K562 (cell line): ENCODE results near the gene GLI1. TPM values are rescaled to one million over a fixed set of nuclear protein-coding genes. Genes with fewer than 3 reads are reported as not detected.

Source experiments
- CEBPB ChIP-seq: fragments of 450-650 bp; IDR thresholded peaks from 2 replicates; pipeline ENCODE4 v1.6.1; 2016; ENCODE audit warnings: missing genetic modification characterization, missing compliant biosample characterization
- CEBPG ChIP-seq, 3 experiments: fragments of 200-800 bp in 1 of 3; sonication (Bioruptor generic) in 1 of 3; sonication (generic) in 1 of 3; formaldehyde crosslinking in 1 of 3; IDR thresholded peaks in 2 of 3; conservative IDR thresholded peaks in 1 of 3; 2 replicates each; pipeline versions ENCODE4 v1.6.1 to v1.8.0; 2016 to 2022; ENCODE audit warnings: missing compliant biosample characterization in 2 of 3, missing genetic modification characterization in 2 of 3, mild to moderate bottlenecking in 1 of 3, missing genetic modification reagents in 1 of 3
- CREB1 ChIP-seq, 2 experiments: sonication (generic) in 1 of 2; formaldehyde crosslinking in 1 of 2; IDR thresholded peaks; 2 replicates each; pipeline versions ENCODE4 v1.6.1 to v1.8.0; 2012 to 2022; ENCODE audit warnings: inconsistent platforms in 1 of 2, mild to moderate bottlenecking in 1 of 2, missing genetic modification reagents in 1 of 2, moderate library complexity in 1 of 2
- DACH1 ChIP-seq: fragments of 450-650 bp; IDR thresholded peaks from 2 replicates; pipeline ENCODE4 v1.6.1; 2018; ENCODE audit not compliant: partially characterized antibody
- ETV5 ChIP-seq: sonication (generic); formaldehyde crosslinking; IDR thresholded peaks from 2 replicates; pipeline ENCODE4 v1.4.0; 2020; ENCODE audit warnings: low read depth, mild to moderate bottlenecking, missing genetic modification reagents
- HOXB6 ChIP-seq: fragments of 250-450 bp; sonication (Bioruptor Pico); IDR thresholded peaks from 2 replicates; pipeline ENCODE4 v1.5.1; 2022; ENCODE audit warnings: mild to moderate bottlenecking, borderline replicate concordance
- NONO ChIP-seq, 2 experiments: fragments of 200-400 bp in 1 of 2; fragments of 450-650 bp in 1 of 2; formaldehyde crosslinking in 1 of 2; IDR thresholded peaks; 2 replicates each; pipeline ENCODE4 v1.6.1; 2017; ENCODE audit warnings: low read depth in 2 of 2, mild to moderate bottlenecking in 2 of 2, moderate library complexity in 2 of 2, low read length in 1 of 2
- POLR2AphosphoS5 ChIP-seq: IDR thresholded peaks from 2 replicates; pipeline ENCODE4 v1.6.1; 2011; ENCODE audit warnings: mild to moderate bottlenecking, low read depth, low read length, moderate library complexity; ENCODE audit not compliant: control insufficient read depth, insufficient read depth
- PRMT5 ChIP-seq: sonication (generic); formaldehyde crosslinking; IDR thresholded peaks from 2 replicates; pipeline ENCODE4 v1.5.0; 2020; ENCODE audit warnings: missing genetic modification reagents
- RAD51 ChIP-seq: fragments of 450-650 bp; IDR thresholded peaks from 2 replicates; pipeline ENCODE4 v1.7.1; 2016; ENCODE audit warnings: low read depth, mild to moderate bottlenecking, borderline replicate concordance
- RBM25 ChIP-seq: fragments of 200-400 bp; formaldehyde crosslinking; IDR thresholded peaks from 2 replicates; pipeline ENCODE4 v1.6.1; 2018; ENCODE audit warnings: low read length, low read depth, moderate library complexity; ENCODE audit not compliant: severe bottlenecking
- TEAD4 ChIP-seq, 2 experiments: sonication (generic) in 1 of 2; formaldehyde crosslinking in 1 of 2; IDR thresholded peaks; 2 replicates each; pipeline versions ENCODE4 v1.6.1 to v1.8.0; 2012 to 2022; ENCODE audit warnings: borderline replicate concordance in 1 of 2, inconsistent platforms in 1 of 2, low read length in 1 of 2, mild to moderate bottlenecking in 1 of 2, missing genetic modification reagents in 1 of 2
- ZNF175 ChIP-seq: fragments of 200-800 bp; sonication (Bioruptor generic); IDR thresholded peaks from 2 replicates; pipeline ENCODE4 v1.6.1; 2016; ENCODE audit warnings: low read depth, mild to moderate bottlenecking, missing genetic modification characterization, missing compliant biosample characterization
- polyA plus RNA-seq, 8 experiments: library from polyadenylated mRNA; depleted of rRNA in 4 of 8; stranded (reverse) in 5 of 8; unstranded in 3 of 8; fragments of >200 nt; fragmentation: Nextera tagmentation in 2 of 8; fragmentation: Illumina TruSeq in 1 of 8; extraction: Ambion mirVana in 2 of 8; extraction: Trizol in 1 of 8; gene quantifications; 2 replicates each; pipeline versions ENCODE4 v1.2.1 to v1.2.3, GENCODE V29; 2011 to 2014; ENCODE audit warnings: inconsistent platforms in 1 of 8, missing spikeins in 1 of 8
- total RNA-seq, 7 experiments: library from RNA; depleted of rRNA in 6 of 7; stranded (reverse); fragments of >200 nt in 6 of 7; fragmentation: Illumina TruSeq in 2 of 7; extraction: Trizol in 2 of 7; gene quantifications; 2 replicates each; pipeline versions ENCODE4 v1.2.1 to v1.2.3, GENCODE V29; 2011 to 2021; ENCODE audit warnings: low replicate concordance in 1 of 7

The GLI1 gene
- total and polyA plus RNA-seq, 9 of the 15 experiments (the other 6 are each of a cell fraction or from before 2014, with no cell fraction given) = 0.24 to 3.7 (median 0.61) TPM

- TF ChIP-seq CEBPG (CRISPR knock-in tag; IDR thresholded peaks at IDR 0.05) = no peak
- peak in 1 of 2 experiments; percentile 38; a peak in 1 of 4 replicates for TF ChIP-seq CEBPG (tag; conservative IDR thresholded peaks at IDR 0.05 in 1 of 2, IDR thresholded peaks at IDR 0.05 in 1 of 2)
- no peak for TF ChIP-seq RBM25
- TF ChIP-seq TEAD4 (IDR thresholded peaks at IDR 0.05; ENCODE audit: low read length) = no peak
- TF ChIP-seq TEAD4 (CRISPR knock-in tag; IDR thresholded peaks at IDR 0.05; ENCODE audit: borderline replicate concordance) = no peak
- peak; percentile 69 for TF ChIP-seq CEBPB
- no peak for TF ChIP-seq ETV5 (CRISPR knock-in tag)
- no peak for TF ChIP-seq DACH1
- TF ChIP-seq RAD51 = no peak
- no peak for TF ChIP-seq PRMT5 (CRISPR knock-in tag)
- TF ChIP-seq NONO (IDR thresholded peaks at IDR 0.05; ENCODE audit: low read depth in 2 of 2, low read length in 1 of 2) = no peak
- no peak for TF ChIP-seq POLR2AphosphoS5
- TF ChIP-seq ZNF175 (CRISPR knock-in tag) = no peak
- no peak for TF ChIP-seq HOXB6 (CRISPR knock-in tag)
- no peak for TF ChIP-seq CREB1 (IDR thresholded peaks at IDR 0.05)
- TF ChIP-seq CREB1 (CRISPR knock-in tag; IDR thresholded peaks at IDR 0.05) = 0 out of 2 replicates have a peak, but pooled peaks have one; percentile 37
These were observed 9.9 kb downstream of the GLI1 start (continued) for GRCh38 chr12:57469296-57470164.
